SK-N-SH (cell line): ENCODE measurements around the gene ASCC3.

Source experiments
- EP300 ChIP-seq, 2 experiments: IDR thresholded peaks; 2 replicates each; pipeline versions ENCODE4 v1.4.0 to v1.6.1; 2012; ENCODE audit warnings: borderline replicate concordance in 1 of 2, low read depth in 1 of 2, low read length in 1 of 2
- JUND ChIP-seq: IDR thresholded peaks from 2 replicates; pipeline ENCODE4 v1.4.0; 2012
- NFIC ChIP-seq: IDR thresholded peaks from 2 replicates; pipeline ENCODE4 v1.4.0; 2012; ENCODE audit warnings: borderline replicate concordance
- POLR2AphosphoS5 ChIP-seq: IDR thresholded peaks from 2 replicates; pipeline ENCODE4 v1.6.1; 2012; ENCODE audit warnings: low read depth, low read length
- RFX5 ChIP-seq: IDR thresholded peaks from 2 replicates; pipeline ENCODE4 v1.6.1; 2012; ENCODE audit warnings: mild to moderate bottlenecking, improper control_type of control experiment, low read length
- SIN3A ChIP-seq: IDR thresholded peaks from 2 replicates; pipeline ENCODE4 v1.6.1; 2012; ENCODE audit warnings: low read depth, mild to moderate bottlenecking, low read length, moderate library complexity, borderline replicate concordance
- TF ChIP-seq, protein P1 (sequence below): fragments of 200-600 bp; sonication (generic); IDR thresholded peaks from 2 replicates; pipeline ENCODE4 v1.6.1; 2017; ENCODE audit warnings: antibody characterized with exemption, mild to moderate bottlenecking, moderate library complexity
- TF ChIP-seq, protein P2 (sequence below): IDR thresholded peaks from 2 replicates; pipeline ENCODE4 v1.6.1; 2012; ENCODE audit warnings: mild to moderate bottlenecking, low read depth, low read length, moderate library complexity

DNA sequence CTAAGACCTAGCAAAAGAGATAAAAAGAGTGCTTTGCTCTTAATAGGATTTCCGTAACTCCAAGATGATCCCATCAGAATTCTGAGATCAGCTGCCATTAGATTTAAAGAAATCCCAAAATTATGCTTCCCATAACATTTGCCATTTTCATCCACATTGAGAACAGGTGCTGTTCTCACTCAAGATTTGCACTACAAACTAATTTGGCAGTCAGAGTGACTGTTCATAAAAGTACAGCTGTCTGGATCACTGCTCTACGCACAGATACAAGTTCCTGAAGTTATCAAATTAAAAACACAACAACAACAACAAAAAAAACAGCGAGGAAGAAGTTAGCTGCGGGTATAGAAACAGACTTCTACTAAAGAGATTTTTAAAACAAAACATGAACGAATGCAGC is 58.1 kb downstream of the ASCC3 start:
- TF ChIP-seq, protein P1, sequence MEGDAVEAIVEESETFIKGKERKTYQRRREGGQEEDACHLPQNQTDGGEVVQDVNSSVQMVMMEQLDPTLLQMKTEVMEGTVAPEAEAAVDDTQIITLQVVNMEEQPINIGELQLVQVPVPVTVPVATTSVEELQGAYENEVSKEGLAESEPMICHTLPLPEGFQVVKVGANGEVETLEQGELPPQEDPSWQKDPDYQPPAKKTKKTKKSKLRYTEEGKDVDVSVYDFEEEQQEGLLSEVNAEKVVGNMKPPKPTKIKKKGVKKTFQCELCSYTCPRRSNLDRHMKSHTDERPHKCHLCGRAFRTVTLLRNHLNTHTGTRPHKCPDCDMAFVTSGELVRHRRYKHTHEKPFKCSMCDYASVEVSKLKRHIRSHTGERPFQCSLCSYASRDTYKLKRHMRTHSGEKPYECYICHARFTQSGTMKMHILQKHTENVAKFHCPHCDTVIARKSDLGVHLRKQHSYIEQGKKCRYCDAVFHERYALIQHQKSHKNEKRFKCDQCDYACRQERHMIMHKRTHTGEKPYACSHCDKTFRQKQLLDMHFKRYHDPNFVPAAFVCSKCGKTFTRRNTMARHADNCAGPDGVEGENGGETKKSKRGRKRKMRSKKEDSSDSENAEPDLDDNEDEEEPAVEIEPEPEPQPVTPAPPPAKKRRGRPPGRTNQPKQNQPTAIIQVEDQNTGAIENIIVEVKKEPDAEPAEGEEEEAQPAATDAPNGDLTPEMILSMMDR: no peak
- TF ChIP-seq SIN3A (no peak), POLR2AphosphoS5 (no peak), NFIC (no peak), JUND (no peak), RFX5 (no peak), EP300 (IDR thresholded peaks at IDR 0.05; ENCODE audit: borderline replicate concordance in 1 of 2, low read depth in 1 of 2, low read length in 1 of 2) (no peak)
- TF ChIP-seq, protein P2, sequence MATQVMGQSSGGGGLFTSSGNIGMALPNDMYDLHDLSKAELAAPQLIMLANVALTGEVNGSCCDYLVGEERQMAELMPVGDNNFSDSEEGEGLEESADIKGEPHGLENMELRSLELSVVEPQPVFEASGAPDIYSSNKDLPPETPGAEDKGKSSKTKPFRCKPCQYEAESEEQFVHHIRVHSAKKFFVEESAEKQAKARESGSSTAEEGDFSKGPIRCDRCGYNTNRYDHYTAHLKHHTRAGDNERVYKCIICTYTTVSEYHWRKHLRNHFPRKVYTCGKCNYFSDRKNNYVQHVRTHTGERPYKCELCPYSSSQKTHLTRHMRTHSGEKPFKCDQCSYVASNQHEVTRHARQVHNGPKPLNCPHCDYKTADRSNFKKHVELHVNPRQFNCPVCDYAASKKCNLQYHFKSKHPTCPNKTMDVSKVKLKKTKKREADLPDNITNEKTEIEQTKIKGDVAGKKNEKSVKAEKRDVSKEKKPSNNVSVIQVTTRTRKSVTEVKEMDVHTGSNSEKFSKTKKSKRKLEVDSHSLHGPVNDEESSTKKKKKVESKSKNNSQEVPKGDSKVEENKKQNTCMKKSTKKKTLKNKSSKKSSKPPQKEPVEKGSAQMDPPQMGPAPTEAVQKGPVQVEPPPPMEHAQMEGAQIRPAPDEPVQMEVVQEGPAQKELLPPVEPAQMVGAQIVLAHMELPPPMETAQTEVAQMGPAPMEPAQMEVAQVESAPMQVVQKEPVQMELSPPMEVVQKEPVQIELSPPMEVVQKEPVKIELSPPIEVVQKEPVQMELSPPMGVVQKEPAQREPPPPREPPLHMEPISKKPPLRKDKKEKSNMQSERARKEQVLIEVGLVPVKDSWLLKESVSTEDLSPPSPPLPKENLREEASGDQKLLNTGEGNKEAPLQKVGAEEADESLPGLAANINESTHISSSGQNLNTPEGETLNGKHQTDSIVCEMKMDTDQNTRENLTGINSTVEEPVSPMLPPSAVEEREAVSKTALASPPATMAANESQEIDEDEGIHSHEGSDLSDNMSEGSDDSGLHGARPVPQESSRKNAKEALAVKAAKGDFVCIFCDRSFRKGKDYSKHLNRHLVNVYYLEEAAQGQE: no peak
